ENCODE results near the gene TBC1D22A.

GRCh38 chr22:46823654-46824053 lies 61.2 kb downstream of the TBC1D22A start:
- TF ChIP-seq GATA1 (IDR thresholded peaks at IDR 0.05; ENCODE audit: low read depth, low read length) (no peak), POLR2A (IDR thresholded peaks at IDR 0.05; ENCODE audit: low read length) (no peak)
